ENCODE measurements around the gene PPP1R1C.
"Not testable (repeated sequence)": the region's sequence is repeated elsewhere in the genome, so short reads cannot be mapped to it uniquely, and the experiment has no call there.

PPP1R1C gene

GRCh38 chr2:181985632-181986205 lies at the start of gene PPP1R1C:
TSS of gene PPP1R1C (plus strand) at chr2:181985853. CDS start at chr2:181986111, 258 bp downstream.
- FAIRE-seq, result no peak

GRCh38 chr2:181937473-181937872 lies 48.2 kb upstream of the PPP1R1C start:
- FAIRE-seq, result no peak

GRCh38 chr2:181943411-181944124 lies 42.1 kb upstream of the PPP1R1C start:
- FAIRE-seq, result no peak

- FAIRE-seq, result no peak
Measured at GRCh38 chr2:181944164-181944913, 41.3 kb upstream of the PPP1R1C start.

GRCh38 chr2:181944914-181945291 lies 40.8 kb upstream of the PPP1R1C start:
- no peak for FAIRE-seq

GRCh38 chr2:181946444-181947127 lies 39.1 kb upstream of the PPP1R1C start:
- FAIRE-seq, result no peak

- FAIRE-seq, result no peak
Measured at GRCh38 chr2:181947273-181947672, 38.4 kb upstream of the PPP1R1C start.

GRCh38 chr2:181948227-181948626 lies 37.4 kb upstream of the PPP1R1C start:
- no peak for FAIRE-seq

- FAIRE-seq, result no peak
Measured at GRCh38 chr2:181949047-181949446, 36.6 kb upstream of the PPP1R1C start.

- no peak for FAIRE-seq
Measured at GRCh38 chr2:181952404-181953226, 33.0 kb upstream of the PPP1R1C start.

GRCh38 chr2:181953881-181954537 lies 31.6 kb upstream of the PPP1R1C start:
- FAIRE-seq, result no peak

- FAIRE-seq, result no peak
Measured at GRCh38 chr2:181954538-181954883, 31.1 kb upstream of the PPP1R1C start.

- no peak for FAIRE-seq
Measured at GRCh38 chr2:181955010-181955409, 30.6 kb upstream of the PPP1R1C start.

- FAIRE-seq, result not testable (repeated sequence)
Measured at GRCh38 chr2:181955866-181956265, 29.8 kb upstream of the PPP1R1C start.

- no peak for FAIRE-seq
Measured at GRCh38 chr2:181957668-181958067, 28.0 kb upstream of the PPP1R1C start.

GRCh38 chr2:181958726-181959125 lies 26.9 kb upstream of the PPP1R1C start:
- FAIRE-seq, result no peak

GRCh38 chr2:181959508-181959907 lies 26.1 kb upstream of the PPP1R1C start:
- no peak for FAIRE-seq

- FAIRE-seq, result not testable (repeated sequence)
Measured at GRCh38 chr2:181961167-181961566, 24.5 kb upstream of the PPP1R1C start.

- no peak for FAIRE-seq
Measured at GRCh38 chr2:181962142-181962541, 23.5 kb upstream of the PPP1R1C start.

GRCh38 chr2:181970160-181970794 lies 15.4 kb upstream of the PPP1R1C start:
- FAIRE-seq, result no peak

GRCh38 chr2:181971032-181971431 lies 14.6 kb upstream of the PPP1R1C start:
- FAIRE-seq, result no peak
